HAP-1 (cell line): Measurements from ENCODE around the gene PLA2G4B.

Experiments used
- DNase-seq, 2 experiments: peaks; one replicate each; pipeline ENCODE4 v3.0.0-alpha.2; 2016 to 2020; ENCODE audit warnings: low spot score in 2 of 2
- H3K27me3 ChIP-seq: fragments of 250-450 bp; sonication (Bioruptor Pico); 2 replicates; pipeline ENCODE4 v1.5.1; 2020; ENCODE audit warnings: low read depth, mild to moderate bottlenecking, moderate library complexity
- H3K36me3 ChIP-seq: fragments of 250-450 bp; sonication (Bioruptor Pico); replicated peaks from 2 replicates; pipeline ENCODE4 v1.5.1; 2020; ENCODE audit warnings: mild to moderate bottlenecking
- H3K4me1 ChIP-seq: fragments of 250-450 bp; sonication (Bioruptor Pico); 2 replicates; pipeline ENCODE4 v1.5.1; 2020; ENCODE audit warnings: mild to moderate bottlenecking
- H3K4me3 ChIP-seq: fragments of 250-450 bp; sonication (Bioruptor Pico); 2 replicates; pipeline ENCODE4 v1.5.1; 2020; ENCODE audit warnings: mild to moderate bottlenecking, moderate library complexity
- H3K9me3 ChIP-seq: fragments of 250-450 bp; sonication (Bioruptor Pico); 2 replicates; pipeline ENCODE4 v1.5.1; 2020; ENCODE audit warnings: mild to moderate bottlenecking, moderate library complexity
- in situ Hi-C: fragments of 300-500 bp; cut with MboI; formaldehyde crosslinking; loops from 3 replicates; pipeline ENCODE4 v1.14.3; 2020; ENCODE audit warnings: low sequenced_read_pairs, inconsistent platforms, mixed read lengths

PLA2G4B gene

GRCh38 chr15:41838400-41838897 lies at the start of gene PLA2G4B:
Gene PLA2G4B (plus strand): TSS chr15:41838847. CDS start chr15:41838914, 67 bp downstream.
- H3K36me3 ChIP-seq = no peaks in the 10 kb centered on the region; the same call in 1 of the 2 replicates
- no peaks in the 10 kb centered on the region for H3K4me1 ChIP-seq
- in situ Hi-C loops = no loop called here
- no peaks in the 10 kb centered on the region for H3K27me3 ChIP-seq
- no peaks in the 10 kb centered on the region for H3K9me3 ChIP-seq
- H3K4me3 ChIP-seq = no peak within 1 kb of the TSS
- no peak for DNase-seq

- in situ Hi-C loops = no loop called here
- Histone ChIP-seq H3K4me3 (no peak overlapping the region), H3K9me3 (no peaks in the 10 kb centered on the region), H3K4me1 (no peaks in the 10 kb centered on the region), H3K27me3 (no peaks in the 10 kb centered on the region), H3K36me3 (no peaks in the 10 kb centered on the region)
- no peak for DNase-seq
These were observed 49.4 kb upstream of the PLA2G4B start for GRCh38 chr15:41789236-41789635.

- H3K4me3 ChIP-seq = no peak overlapping the region
- no peaks in the 10 kb centered on the region for H3K9me3 ChIP-seq
- H3K4me1 ChIP-seq = no peaks in the 10 kb centered on the region
- in situ Hi-C loops = no loop called here
- no peak for DNase-seq
- H3K36me3 ChIP-seq = no peaks in the 10 kb centered on the region
- no peaks in the 10 kb centered on the region for H3K27me3 ChIP-seq
These were observed 49.0 kb upstream of the PLA2G4B start for GRCh38 chr15:41789662-41790061.

- Histone ChIP-seq H3K4me3 (no peak overlapping the region), H3K27me3 (no peaks in the 10 kb centered on the region), H3K36me3 (no peaks in the 10 kb centered on the region), H3K4me1 (no peaks in the 10 kb centered on the region), H3K9me3 (no peaks in the 10 kb centered on the region)
- in situ Hi-C loops = no loop called here
- no peak for DNase-seq
These were observed 48.5 kb upstream of the PLA2G4B start for GRCh38 chr15:41790169-41790568.

- Histone ChIP-seq H3K4me1 (no peaks in the 10 kb centered on the region), H3K4me3 (no peak overlapping the region), H3K27me3 (no peaks in the 10 kb centered on the region), H3K36me3 (no peaks in the 10 kb centered on the region), H3K9me3 (no peaks in the 10 kb centered on the region)
- in situ Hi-C loops = no loop called here
- no peak for DNase-seq
These were observed 47.7 kb upstream of the PLA2G4B start for GRCh38 chr15:41790756-41791546.

- Histone ChIP-seq H3K36me3 (no peaks in the 10 kb centered on the region), H3K9me3 (no peaks in the 10 kb centered on the region), H3K4me1 (no peaks in the 10 kb centered on the region), H3K27me3 (no peaks in the 10 kb centered on the region), H3K4me3 (no peak overlapping the region)
- no peak for DNase-seq
- in situ Hi-C loops = no loop called here
These were observed 47.1 kb upstream of the PLA2G4B start for GRCh38 chr15:41791547-41791937.

- DNase-seq = no peak
- Histone ChIP-seq H3K27me3 (no peaks in the 10 kb centered on the region), H3K9me3 (no peaks in the 10 kb centered on the region), H3K4me3 (no peak overlapping the region), H3K4me1 (no peaks in the 10 kb centered on the region), H3K36me3 (no peaks in the 10 kb centered on the region)
- in situ Hi-C loops = no loop called here
These were observed 46.5 kb upstream of the PLA2G4B start for GRCh38 chr15:41792000-41792637.

- Histone ChIP-seq H3K36me3 (no peaks in the 10 kb centered on the region), H3K27me3 (no peaks in the 10 kb centered on the region), H3K4me3 (no peak overlapping the region), H3K4me1 (no peaks in the 10 kb centered on the region), H3K9me3 (no peaks in the 10 kb centered on the region)
- DNase-seq = no peak
- in situ Hi-C loops = no loop called here
These were observed 44.6 kb upstream of the PLA2G4B start for GRCh38 chr15:41794081-41794480.

GRCh38 chr15:41795996-41796856 lies 42.4 kb upstream of the PLA2G4B start:
- Histone ChIP-seq H3K36me3 (no peaks in the 10 kb centered on the region), H3K27me3 (no peaks in the 10 kb centered on the region), H3K4me3 (no peak overlapping the region), H3K9me3 (peaks cover under 1% of the 10 kb centered on the region; the same call in 1 of the 2 replicates), H3K4me1 (no peaks in the 10 kb centered on the region)
- in situ Hi-C loops = no loop called here
- no peak for DNase-seq

- DNase-seq = no peak
- in situ Hi-C loops = no loop called here
- H3K36me3 ChIP-seq = 0 out of 2 replicates have a peak, but pooled peaks cover 3% of the 10 kb centered on the region
- H3K4me1 ChIP-seq = no peaks in the 10 kb centered on the region
- H3K9me3 ChIP-seq = peaks cover 6% of the 10 kb centered on the region; the same call in 1 of the 2 replicates
- no peak overlapping the region for H3K4me3 ChIP-seq
- no peaks in the 10 kb centered on the region for H3K27me3 ChIP-seq
These were observed 41.3 kb upstream of the PLA2G4B start for GRCh38 chr15:41797201-41797944.

- Histone ChIP-seq H3K36me3 (0 out of 2 replicates have a peak, but pooled peaks cover 3% of the 10 kb centered on the region), H3K27me3 (no peaks in the 10 kb centered on the region), H3K4me3 (no peak overlapping the region), H3K4me1 (no peaks in the 10 kb centered on the region), H3K9me3 (peaks cover 6% of the 10 kb centered on the region; the same call in 1 of the 2 replicates)
- in situ Hi-C loops = no loop called here
- DNase-seq = no peak
These were observed 39.8 kb upstream of the PLA2G4B start for GRCh38 chr15:41798607-41799487.

- Histone ChIP-seq H3K36me3 (0 out of 2 replicates have a peak, but pooled peaks cover 3% of the 10 kb centered on the region), H3K9me3 (peaks cover 6% of the 10 kb centered on the region; the same call in 1 of the 2 replicates), H3K4me1 (no peaks in the 10 kb centered on the region), H3K27me3 (no peaks in the 10 kb centered on the region), H3K4me3 (no peak overlapping the region)
- in situ Hi-C loops = no loop called here
- DNase-seq = no peak
These were observed 39.2 kb upstream of the PLA2G4B start for GRCh38 chr15:41799488-41799805.
